HG02885 (cell line): ENCODE measurements around the gene TCHHL1.

ENCODE experiments used
- ATAC-seq: cut with Tn5 transposase; IDR thresholded peaks from one replicate; pipeline ENCODE4 v1.9.1; 2021; ENCODE audit warnings: mild to moderate bottlenecking; ENCODE audit not compliant: unreplicated experiment, poor library complexity

The TCHHL1 gene

GRCh38 chr1:152042030-152042429 is 46.8 kb downstream of the TCHHL1 start:
- no peak for ATAC-seq

DNA sequence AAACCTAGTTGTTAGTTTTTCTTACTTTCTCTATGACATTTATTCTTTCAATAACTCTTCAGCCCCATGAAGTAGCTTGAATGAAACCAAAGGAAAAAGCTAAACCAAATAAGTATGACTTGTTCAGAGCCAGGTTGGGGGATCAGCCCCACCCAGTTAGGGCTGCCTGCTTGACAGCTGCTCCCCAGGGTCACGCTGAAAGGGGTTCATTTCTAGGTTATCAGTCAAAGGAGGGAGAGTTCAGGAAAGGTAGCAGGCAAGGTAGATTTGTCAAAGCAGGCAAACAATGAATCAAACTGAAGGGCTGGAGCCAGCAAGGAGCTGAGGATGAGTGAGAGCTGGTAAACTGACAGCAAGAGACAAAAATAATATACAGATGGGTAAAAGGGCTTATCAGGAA is 49.0 kb downstream of the TCHHL1 start:
- no peak for ATAC-seq

DNA sequence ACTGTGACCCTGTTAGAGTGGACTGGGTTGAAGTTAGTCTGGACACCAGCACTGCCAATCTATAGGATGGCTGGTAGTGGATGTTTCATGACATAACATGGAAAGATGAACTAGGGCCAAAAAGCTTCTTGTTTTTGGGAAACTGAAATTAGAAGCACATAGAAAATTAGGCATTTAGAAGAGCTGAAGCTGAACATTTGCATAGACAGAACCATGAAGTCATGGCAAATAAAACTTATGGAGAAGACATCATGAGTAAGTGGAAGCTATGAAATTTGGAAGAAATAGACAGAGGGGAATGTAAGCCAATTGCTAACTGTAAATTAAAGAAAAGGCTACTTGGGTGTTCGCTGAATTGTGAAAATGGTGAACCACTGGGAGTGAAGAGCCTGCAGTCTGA is 49.4 kb downstream of the TCHHL1 start:
- ATAC-seq: no peak

GRCh38 chr1:152038871-152039270 is 50.0 kb downstream of the TCHHL1 start:
- ATAC-seq: no peak

DNA sequence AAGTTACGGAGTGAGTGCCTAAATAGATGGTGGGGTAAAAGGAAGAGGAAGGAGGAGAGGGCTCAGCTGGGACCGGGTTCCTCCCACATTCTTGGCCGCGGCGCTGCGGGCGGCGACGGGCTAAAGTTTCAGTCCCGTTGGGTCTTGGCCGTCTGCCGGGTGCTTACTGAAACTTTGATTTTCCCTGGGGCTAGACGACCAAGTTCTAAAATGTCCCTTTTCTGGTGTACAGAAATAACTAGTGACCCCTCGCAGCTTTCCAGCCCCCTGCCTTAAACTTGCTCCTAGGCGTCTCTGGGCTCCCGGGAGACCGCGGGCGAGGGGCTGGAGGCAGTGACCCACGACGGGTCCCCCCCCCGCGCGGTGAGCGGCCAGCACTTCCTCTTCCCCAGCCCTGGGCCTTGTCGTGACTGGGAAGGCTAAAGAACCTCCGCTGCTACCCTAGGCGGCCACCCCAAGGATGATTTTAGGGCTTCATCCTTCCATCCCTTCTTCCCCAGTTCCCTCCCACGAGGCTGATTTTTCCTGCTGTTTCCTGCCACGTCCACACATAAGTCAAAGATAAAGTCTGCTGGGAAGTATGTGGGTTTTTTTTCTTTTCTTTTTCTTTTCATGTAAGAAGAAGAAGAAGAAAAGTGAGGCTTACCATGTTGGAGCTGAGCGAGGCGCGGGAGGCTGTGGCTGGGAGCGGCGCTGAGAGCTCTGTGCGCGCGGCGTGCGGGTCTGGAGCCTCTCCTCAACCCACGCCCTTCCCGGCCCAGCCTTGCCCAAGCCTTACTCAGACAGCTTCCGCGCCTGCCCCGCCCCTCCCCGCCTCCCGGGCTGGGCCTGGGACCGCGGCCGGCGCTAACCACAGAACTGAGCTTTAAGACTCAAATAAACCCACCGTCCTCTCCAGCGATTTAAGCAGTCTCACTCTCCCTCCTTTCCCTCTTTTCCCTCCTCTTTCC is 52.3 kb downstream of the TCHHL1 start, which contains the start of gene S100A11:
Gene S100A11 (minus strand): TSS at position 738 of the 950 bp plus-strand sequence. CDS start 89 bp downstream, at position 649.
- peak; percentile 56 for ATAC-seq

DNA sequence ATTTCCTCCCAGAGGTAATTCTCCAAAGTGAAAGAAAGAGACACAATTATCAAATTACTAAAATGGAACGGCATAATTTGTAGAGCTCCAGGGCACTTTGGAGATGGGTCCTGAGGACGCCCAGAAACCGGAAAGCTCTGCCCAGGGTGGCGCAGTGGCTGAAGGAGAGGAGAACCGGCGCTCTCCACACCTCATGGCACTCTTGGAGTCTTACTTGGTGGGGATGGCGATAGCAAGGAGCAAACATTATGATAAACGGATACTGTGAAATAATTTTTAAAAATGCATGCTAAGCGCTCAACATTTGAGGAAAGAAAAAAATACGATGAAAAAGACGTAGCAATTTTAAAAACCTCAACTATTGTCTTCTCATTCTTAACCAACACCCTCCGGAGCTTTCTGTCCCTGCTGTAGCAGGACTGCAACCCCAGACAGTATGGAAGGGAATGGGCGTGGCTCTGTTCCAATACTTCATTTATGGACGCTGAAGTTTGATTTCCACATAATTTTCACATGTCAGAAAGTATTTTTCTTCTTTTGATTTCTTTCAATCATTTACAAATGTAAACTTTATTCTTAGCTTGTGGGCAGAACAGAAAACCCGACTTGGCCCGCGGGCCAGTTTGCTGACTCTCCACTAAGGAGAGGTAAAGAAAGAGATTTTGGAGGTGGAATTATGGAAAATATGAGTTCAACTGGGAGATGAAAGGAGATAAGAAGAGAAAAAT is 53.2 kb downstream of the TCHHL1 start:
- ATAC-seq: no peak

DNA sequence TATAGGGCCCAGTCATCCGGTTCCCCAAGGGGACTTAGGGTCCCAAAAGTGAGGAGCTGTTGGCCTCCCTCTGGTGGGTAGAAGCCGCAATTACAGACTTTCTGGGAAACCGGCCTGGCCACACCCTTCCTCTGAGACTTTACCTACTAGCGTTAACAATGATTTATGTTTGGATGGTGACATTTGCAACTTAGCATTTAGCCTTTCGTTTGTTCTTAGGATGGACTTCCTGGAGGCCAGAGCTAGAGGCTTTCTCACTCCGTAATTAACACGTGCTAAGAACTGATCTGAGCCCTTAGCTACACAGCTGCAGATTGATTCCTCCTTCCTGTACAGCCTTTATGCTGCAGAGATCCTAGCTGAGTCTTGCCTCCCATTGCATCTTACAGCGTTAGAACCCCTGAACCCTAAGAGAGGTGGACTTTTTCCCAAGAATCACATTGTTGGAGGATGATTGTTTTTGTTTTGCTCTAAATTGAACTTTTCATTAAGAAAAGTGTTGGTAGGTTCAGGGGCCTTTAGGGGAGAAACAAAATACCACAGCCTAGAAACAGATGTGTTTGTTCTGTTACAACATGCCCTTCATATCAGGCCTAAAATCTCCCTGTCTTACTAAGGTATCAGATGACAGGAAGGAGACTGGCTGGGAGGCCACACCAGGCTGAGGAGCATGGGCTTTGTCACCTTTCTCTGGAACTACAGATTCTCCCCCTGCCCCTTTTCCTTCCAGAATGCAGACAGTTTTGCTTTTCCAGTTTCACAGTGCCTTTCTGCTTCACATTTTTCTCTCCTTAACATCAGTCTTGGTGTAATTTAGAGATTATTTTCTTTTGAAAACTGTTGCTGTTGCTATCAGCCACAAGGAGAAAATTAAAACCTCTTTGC is 54.0 kb downstream of the TCHHL1 start:
- ATAC-seq: peak; percentile 38

GRCh38 chr1:152034324-152034653 is 54.6 kb downstream of the TCHHL1 start:
- ATAC-seq: peak; percentile 8
